GM19395 (cell line): ENCODE measurements around the gene BRSK1.

Experiments
- ATAC-seq: cut with Tn5 transposase; IDR thresholded peaks from one replicate; pipeline ENCODE4 v1.9.1; 2021; ENCODE audit warnings: mild to moderate bottlenecking, moderate library complexity; ENCODE audit not compliant: unreplicated experiment

BRSK1 gene

DNA sequence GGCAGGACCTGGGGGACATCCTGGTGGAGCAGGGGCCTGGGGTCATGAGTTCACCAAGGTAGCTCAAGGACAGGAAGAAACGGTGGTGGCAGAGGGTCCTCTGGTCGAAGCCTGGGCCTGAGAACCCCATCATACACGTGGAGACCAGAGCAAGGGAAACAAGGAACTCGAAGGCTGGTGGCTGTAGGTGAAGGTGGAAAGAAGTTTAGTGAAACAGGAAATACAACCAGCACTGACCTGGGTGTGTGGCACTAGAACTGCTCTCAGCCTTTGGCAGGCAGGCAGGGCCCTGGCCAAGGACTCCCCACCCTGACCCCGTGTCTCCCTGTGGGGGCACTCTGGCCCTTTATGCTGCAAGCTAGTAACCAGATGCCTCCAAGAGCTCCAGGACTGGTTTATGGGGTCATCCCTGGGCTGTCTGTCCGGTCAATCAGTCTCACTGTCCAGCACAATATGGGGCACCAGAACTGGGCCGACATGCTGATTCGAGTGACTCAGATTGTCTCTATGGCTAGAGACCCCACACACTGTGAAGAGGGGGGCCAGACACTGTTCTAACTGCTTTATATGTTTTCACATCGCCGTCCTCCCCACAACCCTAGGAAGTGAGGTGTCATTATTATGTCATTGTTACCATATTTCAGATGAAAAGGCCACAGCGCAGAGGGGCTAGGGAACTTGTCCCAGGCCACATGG, 67.0 kb downstream of the BRSK1 start:
- no peak for ATAC-seq

GRCh38 chr19:55352040-55352439, 68.2 kb downstream of the BRSK1 start:
- no peak for ATAC-seq

GRCh38 chr19:55352549-55353145, 68.8 kb downstream of the BRSK1 start:
- no peak for ATAC-seq

- no peak for ATAC-seq
Measured at GRCh38 chr19:55353356-55353802, 69.6 kb downstream of the BRSK1 start.

DNA sequence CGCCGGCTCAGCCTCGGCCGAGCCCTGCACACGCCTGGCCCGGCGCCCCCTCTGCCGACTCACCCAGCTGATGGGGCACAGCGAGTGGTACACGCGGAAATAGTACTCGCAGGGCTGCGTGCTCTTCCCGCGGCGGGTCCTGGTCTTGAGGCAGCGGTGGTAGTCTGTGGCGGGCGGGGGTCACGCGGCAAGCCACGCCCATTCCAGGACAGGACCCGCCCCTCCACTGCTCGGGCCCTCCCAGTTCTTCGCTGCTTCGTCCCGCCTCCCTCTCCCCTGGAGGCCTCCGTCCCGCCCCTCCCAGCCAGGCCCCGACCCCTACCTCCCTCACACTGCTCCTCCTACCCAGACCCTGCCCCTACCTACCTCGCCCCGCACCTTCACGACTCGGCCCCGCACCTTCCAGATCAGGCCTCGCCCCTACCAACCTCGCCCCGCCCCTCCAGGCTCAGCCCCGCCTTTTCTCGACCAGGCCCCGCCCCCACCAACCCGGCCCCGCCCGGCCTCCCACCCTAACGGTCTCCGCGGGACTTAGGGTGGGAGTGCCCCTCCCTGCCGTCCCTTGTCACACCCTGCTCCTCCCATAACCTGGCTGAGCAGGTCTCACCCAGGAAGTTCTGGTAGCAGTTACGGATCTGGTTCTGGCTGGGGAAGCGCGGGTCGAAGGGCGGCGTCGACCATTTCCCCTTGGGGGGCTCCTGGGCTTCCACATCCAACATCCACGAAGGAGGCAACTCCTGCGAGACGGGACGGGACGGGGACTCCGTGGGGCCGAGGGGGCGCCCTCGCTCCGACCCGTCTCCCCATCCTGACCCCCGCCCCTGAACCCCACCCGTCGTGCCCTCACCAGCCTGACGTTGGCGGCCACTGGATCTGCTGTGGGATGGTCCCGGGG, 70.3 kb downstream of the BRSK1 start:
- no peak for ATAC-seq

DNA sequence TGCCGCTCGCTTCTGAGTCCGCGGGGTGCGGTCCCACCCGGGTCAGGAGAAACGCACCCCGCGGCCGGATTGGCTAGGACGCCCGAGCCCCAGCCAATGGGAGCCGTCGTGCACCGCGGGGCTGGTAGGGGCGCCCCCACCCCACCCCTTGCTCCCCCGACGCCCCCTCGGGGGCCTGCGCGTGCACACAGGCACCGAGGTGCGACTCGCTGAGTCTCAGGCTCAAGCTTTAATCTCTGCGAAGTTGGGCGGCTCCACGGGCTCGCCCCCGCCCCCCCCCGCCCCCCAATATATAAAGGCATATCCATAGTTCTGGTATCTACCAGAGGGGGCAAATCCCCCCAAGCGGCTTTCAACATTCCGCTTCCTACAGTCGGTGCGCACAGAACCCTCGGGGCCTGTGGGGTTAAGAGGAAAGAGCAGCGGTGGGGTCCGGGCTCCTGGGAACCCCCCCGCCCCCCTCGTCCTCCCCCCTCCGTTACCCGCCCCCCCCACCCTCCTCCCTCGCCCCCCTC, 71.0 kb downstream of the BRSK1 start, which contains the start of gene COX6B2:
Gene COX6B2, minus strand, starts transcription at position 22 of the 515 bp plus-strand sequence. CDS start 198 bp downstream, outside the sequence.
- no peak for ATAC-seq

DNA sequence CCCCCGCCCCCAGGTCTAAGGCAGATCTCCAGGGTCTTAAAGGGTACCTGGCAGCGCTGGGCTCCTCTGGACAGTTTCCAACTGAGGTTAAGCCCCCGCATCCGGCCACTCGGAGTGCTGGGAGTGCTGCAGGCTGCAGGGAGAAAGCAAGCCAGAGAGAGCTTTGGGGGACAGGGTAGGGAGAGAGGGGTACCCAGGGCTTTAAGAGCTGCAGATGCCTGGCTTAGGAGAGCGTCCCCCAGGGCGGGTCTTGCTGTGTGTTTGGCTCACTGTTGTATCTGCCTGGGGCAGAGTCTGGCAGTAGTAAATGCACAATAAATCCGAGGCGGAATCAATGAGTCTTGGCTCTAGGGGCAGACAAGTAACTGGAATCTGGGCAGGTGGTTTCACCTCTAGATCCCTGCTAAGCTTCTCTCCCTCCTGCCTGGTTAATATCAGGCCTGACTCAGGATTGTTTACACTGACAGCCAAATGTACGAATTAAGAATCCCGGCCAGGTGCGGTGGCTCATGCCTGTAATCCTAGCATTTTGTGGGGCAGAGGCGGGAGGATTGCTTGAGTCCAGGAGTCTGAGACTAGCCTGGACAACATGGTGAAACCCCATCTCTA, 71.5 kb downstream of the BRSK1 start:
- no peak for ATAC-seq

DNA sequence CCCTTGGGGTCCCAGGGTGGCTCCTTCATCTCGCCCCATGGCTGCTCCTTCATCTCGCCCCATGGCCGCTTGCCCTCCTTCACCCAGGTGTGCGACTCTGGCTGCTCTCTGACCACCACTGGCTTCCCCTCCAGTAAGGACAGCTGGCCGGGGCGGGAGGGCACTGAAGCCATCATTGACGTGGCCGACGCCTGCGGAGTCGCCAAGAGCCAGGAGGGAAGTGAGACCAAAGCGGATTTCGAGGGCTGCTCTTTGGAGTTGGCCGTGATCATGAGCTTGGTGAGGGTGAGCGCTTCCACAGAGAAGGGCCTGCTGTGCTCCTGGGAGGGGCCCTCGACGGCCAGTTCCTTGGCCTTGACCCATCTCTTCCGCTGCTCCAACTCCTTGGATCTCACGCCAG, 74.7 kb downstream of the BRSK1 start:
- ATAC-seq, result no peak

DNA sequence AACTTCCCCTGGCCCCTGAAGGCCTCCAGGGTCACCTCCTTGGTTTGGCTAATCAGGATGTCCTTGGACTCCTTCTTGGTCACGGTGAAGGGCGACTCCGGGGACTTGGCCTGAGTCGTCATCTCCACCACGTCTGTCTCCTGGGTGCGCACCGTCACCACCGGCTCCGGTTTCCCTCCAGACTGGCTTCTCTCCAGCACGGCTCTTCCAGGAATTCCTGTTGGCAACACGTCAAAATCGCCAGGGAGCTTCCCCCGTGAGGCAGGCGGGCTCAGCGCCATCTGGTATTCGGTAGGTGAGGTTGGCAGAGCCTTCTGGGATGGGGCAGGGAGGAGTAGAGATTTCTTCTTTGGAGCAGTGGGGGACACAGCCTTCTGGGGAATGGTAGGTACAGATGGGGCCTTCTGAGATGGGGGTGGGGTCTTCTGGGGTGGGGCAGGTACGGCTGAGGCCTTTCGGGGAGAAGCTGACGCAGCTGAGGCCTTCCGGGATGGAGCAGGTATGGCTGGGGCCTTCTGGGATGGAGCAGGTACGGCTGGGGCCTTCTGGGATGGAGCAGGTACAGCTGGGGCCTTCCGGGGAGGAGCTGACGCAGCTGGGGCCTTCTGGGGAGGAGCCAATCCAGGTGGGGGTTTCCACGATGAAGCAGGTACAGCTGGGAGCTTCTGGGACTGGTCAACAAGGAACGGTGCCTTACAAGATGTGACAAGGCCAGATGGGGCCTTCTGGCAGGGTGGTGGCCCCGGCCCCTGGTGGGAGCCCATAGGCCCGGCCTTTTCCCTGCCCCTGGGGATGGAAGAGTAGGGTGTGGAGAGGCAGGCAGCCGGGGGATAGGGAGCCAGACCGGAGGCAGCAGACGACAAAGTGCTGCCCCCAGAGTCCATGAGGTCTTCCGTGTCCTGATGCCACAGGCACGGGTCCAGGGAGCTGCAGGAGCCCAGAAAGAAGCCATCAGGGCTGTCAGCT, 75.4 kb downstream of the BRSK1 start:
- no peak for ATAC-seq

DNA sequence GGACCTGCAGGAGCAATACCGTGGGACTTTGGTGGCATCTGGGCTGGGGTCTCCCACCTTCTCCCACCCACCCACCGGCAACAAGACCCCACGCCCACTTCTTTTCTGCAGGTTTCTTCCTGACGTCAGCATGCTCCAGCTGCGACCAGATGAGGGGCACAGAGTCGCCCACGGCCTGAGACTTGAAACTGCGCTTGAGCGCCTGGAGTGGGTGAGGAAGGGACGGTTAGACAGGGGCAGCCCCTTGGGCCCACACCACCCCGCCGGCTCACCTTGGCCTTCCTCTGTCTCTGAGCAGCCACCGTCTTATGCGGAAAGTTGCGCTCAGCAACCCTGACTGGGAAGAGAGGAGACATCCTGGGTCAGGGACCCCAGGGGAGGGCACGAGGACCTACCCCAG, 77.1 kb downstream of the BRSK1 start:
- no peak for ATAC-seq
